Hematopoietic multipotent progenitor cell treated with erythropoietin and hydrocortisone succinate and interleukin-3 and kit ligand, for 15 days (in vitro differentiated cells): ENCODE data around the gene RAD52.

ENCODE experiments used
- DNase-seq: peaks from one replicate; pipeline ENCODE4 v3.0.0-alpha.2; 2015; ENCODE audit warnings: low spot score

Gene RAD52

GRCh38 chr12:868722-869121, 80.8 kb downstream of the RAD52 start:
- DNase-seq: no peak

GRCh38 chr12:867905-868304, 81.6 kb downstream of the RAD52 start:
- DNase-seq: no peak

GRCh38 chr12:865614-866013, 83.9 kb downstream of the RAD52 start:
- DNase-seq: no peak

- no peak for DNase-seq
These were observed 86.2 kb downstream of the RAD52 start for GRCh38 chr12:863285-863684.

GRCh38 chr12:862303-862911, 87.1 kb downstream of the RAD52 start:
- DNase-seq: no peak
